Measurements from ENCODE around the gene LARP7.
"Not testable (repeated sequence)": the region's sequence is repeated elsewhere in the genome, so short reads cannot be mapped to it uniquely, and the experiment has no call there.

The LARP7 gene

DNA sequence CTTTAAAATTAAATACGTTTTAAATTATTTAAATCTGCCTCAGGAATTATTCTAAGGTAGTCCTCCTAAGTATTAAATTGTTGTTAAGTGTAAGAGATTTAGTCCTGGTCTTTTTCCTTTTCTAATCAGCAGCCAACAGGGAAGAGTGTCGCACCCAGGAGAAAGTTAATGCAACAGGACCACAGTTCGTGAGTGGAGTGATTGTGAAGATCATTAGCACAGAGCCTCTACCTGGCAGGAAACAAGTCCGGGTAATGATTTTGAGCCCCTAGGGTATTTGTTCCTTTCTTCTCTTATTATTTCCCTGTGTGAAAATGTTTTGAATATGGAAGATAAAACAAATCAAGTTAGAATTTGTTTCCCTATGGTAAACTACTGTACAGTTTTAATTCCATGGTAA lies 13.4 kb downstream of the LARP7 start:
- DNase-seq (ENCODE audit: low read depth in 2 of 2) = no peak

DNA sequence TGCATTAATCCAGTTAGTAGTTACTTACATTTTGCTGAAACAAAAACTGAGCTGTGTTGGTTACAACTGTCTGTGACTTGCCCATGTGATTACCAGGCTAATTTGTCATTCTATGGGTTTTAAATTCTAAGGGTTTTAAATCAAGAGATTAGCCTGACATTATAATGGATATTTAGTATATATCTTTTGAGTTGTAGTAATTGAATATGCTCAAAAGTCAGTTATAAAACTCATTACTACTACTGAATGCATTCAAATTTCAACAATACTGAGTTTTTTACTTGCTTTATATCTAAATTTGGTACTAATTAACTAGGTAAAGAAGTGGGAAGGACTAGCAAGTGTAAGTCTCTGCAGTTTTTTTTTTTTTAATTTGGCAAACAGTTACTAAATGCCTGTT lies 14.7 kb downstream of the LARP7 start:
- DNase-seq (ENCODE audit: low read depth in 2 of 2) = no peak

DNA sequence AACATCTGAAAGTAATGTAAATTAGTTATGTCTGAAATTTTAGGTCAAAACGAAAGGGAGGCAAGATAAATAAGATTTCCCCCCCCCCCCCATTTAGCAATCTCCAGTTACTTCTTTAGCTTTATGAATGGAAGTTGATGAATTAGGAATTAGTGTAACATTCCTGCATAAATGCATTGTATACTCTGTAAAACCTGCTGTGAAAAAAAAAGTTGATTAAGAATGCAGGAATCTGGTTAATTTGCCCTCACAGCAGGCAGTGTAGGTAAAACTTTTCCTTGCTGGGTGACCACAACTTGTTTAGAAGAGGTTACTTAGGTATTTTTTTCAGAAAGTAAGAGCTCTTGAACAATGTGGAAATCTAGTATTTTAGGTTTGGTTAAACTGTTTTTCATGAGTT lies 15.3 kb downstream of the LARP7 start:
- no peak for DNase-seq (ENCODE audit: low read depth in 2 of 2)

DNA sequence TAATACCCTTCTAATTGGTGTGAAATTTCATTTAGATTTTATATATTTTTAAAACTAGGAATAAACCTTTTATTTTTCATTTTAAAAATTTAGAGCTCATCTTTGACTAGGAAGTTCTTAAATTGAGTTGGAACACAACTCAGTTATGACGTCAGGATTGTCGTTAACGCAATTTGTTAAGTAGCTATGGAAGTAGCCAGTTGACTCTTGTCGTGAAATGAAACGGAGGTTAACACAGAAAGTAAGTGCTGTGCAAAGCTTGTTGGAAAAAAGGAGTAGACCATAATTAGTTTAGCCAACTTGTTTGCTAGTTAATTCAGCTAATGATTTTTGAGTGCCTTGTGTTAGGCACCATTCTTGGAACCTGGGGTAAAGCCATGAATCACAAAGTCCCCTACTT lies 18.3 kb downstream of the LARP7 start:
- no peak for DNase-seq (ENCODE audit: low read depth in 2 of 2)

DNA sequence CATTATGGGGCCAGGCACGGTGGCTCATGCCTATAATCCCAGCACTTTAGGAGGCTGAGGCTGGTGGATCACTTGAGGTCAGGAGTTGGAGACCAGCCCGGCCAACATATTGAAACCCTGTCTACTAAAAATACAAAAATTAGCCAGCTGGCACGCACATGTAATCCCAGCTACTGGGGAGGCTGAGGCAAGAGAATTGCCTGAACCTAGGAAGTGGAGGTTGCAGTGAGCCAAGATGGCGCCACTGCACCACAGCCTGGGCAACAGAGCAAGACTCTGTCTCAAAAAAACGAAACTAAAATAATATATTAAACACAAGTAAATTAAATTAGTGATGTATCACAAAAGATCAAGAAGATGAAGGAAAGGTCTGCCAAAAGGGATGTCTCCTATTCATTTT lies 19.2 kb downstream of the LARP7 start:
- not testable (repeated sequence) for DNase-seq (ENCODE audit: low read depth in 2 of 2)

DNA sequence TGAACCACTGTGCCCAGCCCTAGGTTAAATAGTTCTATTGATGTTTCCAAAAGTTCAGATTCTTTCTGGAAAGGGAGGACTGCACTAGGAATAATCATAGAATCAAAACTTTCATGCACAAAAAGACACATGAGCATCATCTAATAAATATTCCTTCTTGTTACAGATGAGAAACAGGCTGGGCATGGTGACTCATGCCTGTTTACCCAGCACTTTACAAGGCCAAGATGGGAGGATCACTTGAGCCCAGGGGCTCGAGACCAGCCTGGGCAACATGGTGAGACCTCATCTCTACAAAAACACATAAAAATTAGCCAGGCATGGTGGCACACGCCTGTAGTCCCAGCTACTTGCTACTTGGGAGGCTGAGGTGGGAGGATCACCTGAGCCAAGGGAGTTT lies 27.7 kb downstream of the LARP7 start:
- DNase-seq (ENCODE audit: low read depth in 2 of 2) = no peak

DNA sequence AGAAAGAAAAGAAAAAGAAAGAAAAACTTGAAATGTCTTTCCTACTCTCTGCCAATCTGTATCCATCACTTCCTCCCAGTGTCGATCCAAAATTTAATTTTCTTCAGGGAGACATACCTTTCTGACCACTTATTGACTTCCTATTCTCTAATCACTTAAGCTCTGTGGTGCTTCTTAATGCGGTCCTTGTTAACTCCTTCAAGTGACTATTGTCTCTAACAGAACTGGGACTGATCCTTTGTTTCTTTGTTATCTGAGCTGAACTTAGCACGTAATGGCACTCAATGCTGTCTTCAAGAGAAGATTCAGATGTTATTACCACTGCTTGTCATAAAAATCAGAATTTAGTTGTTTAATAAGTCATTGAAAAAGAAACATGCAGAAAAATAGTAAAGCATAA lies 31.2 kb downstream of the LARP7 start:
- DNase-seq (ENCODE audit: low read depth in 2 of 2) = no peak

DNA sequence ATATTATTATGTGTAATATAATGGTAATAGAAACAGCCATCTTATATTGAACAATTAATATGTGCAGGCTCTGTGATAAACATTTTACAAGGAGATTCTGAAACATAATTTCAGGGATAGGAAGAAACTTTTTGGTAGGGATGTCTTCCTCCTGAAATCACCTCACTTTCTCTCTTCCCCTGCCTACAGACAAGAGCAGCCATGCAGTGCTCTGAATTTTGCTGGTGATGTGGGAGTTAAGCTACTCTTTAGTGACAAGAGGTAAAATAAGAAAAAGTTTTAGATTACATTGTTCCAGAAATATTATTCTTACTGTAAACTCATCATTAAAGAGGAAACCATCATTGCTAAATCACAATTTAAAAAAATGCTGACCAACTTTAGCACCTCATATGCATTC lies 36.1 kb downstream of the LARP7 start:
- no peak for DNase-seq (ENCODE audit: low read depth in 2 of 2)

DNA sequence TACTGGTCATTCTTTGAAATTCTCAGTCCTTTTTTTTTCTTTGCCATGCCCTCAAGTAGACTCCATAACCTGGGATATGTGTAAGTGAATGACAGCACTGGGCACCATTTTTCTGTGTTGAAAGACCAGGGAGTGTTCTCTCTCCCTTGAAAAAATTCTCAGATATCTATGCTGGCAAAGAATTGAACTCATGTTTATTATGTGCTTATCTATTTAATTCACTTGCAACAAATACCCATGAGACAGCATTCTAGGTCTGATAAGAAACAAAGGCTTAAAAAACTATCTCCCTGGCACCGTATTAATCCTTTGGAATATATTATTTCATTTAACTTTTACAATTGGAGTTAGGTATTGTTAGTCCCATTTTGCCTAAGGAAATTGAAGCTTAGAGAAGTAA lies 36.7 kb downstream of the LARP7 start:
- no peak for DNase-seq (ENCODE audit: low read depth in 2 of 2)

DNA sequence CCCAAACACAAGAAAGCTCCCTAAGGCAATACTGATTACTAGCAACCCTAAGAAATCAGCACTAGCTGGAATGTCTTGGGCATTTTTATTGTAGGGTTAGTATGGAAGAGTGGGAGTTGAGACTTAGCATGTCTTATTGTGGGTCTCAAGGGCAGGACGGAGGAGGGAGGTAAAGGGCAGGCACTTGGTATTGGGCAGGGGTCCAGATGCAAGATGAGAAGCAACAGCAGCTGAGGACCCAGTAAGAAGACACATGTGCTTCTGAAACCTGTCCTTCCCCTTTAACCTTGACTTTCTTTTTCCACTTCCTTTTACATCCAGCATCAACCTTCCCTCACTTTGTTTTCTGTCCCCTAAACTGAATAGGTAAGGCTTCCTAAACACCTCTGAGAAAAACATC lies 37.4 kb downstream of the LARP7 start:
- DNase-seq (ENCODE audit: low read depth in 2 of 2) = no peak

DNA sequence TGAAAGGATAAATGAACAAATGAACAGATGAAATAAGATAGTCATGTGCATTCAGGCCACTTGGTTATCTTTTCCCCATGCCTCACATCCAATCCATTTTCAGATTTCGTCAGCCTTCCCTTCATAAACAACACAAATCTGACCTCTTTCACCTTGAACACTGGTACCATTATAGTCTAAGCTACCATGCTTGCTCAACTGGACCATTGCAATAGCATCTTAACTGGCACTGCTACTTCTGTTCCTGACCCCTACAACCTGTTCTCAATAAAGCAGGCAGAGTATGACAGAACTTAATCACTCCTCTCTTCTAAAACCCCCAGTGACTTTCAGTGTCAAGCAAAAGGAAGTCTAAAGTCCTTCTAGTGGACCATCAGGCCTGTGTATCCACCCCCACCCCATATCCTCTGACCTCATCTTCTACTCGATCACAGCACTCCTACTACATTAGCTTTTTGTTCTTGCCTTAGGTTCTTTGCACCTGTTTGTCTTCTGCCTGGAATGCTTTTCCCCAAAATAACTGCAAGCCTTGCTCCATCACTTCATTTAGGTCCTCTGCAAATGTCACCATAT lies 40.7 kb downstream of the LARP7 start:
- DNase-seq (ENCODE audit: low read depth in 2 of 2) = no peak

DNA sequence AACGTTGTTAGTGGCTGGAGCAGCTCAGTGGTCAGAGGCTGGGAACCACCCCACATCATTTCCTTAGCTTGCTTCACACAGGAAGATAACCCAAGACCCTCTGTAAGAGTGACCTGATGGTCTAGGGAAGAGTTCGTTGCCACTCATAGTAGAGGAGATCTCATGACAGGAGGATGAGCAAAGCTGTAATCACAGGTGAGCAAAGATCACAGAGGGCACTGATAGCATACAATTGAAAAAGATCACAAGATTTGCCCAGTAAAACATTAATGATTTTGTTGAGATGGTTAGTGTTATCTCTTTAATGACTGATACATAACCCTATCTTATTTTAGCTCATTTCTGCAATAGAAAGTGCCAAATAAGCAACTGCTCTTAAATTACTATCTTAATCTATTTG lies 44.1 kb downstream of the LARP7 start:
- no peak for DNase-seq (ENCODE audit: low read depth in 2 of 2)

DNA sequence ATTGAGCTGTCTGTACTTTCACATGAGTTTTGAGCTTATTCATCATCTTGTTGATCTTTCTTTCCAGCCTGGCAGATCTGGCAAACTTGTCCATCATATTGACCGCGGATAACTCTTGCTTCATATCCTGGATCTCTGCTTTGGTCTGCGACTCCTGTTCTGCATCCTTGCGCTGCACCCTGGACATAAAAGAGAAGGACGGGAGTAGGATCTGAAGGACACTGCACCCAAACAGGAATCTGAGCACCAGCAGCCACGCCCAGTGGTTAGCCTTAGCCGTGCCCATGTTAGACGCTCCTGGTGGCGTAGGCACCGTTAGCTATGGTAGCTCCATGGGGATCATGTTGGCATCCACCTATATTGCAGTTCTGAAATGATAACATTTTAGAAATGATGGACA lies 56.6 kb downstream of the LARP7 start:
- DNase-seq (ENCODE audit: low read depth in 2 of 2) = no peak

DNA sequence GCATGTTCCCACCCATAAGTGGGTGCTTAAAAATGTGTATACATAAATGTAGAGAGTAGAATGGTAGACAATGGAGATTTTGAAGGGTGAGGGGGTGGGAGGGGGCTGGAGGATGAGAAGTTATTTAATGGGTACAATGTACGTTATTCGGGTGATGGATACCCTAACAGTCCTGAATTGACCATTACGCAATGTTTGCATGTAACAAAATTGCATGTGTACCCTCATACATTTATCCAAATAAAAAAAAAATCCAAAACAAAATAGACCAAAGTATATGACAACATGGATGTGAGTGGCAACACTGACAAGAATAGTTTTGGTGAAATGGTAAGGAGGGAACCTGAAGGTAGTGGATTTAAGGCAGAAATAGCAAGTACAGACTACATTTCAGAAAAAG lies 63.7 kb downstream of the LARP7 start:
- no peak for DNase-seq (ENCODE audit: low read depth in 2 of 2)

DNA sequence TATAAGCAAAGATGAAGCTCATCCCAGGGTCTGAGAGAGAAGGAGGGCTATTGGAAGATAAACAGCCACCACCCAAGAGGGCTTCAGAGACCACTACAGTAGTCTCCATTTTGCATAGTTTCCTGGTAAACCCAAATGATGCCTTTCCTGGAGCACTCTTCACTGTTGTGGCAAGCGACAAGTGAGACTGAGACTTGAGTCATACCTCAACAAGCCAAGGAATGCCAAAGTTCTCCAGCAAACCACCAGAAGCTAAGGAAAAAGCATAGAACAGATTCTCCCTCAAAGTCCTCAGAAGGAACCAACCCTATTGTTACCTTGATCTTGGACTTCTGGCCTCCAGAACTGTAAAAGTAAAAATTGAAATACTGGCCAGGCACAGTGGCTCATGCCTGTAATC lies 65.9 kb downstream of the LARP7 start:
- no peak for DNase-seq (ENCODE audit: low read depth in 2 of 2)

DNA sequence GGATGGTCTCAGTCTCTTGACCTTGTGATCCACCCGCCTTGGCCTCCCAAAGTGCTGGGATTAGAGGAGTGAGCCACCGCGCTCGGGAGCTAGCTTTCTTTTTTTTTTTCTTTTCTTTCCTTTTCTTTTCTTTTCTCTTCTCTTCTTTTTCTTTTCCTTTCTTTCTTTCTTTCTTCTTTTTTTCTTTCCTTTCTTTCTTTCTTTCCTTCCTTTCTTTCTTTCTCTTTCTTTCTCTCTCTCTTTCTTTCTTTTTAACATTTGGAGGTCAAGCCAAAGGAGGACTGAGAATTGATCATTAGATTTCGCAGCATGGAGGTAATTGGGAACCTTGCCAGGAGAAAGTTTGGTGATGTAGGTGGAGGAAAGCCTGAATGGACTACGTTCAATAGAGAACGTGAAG lies 67.4 kb downstream of the LARP7 start:
- DNase-seq (ENCODE audit: low read depth in 2 of 2) = no peak

DNA sequence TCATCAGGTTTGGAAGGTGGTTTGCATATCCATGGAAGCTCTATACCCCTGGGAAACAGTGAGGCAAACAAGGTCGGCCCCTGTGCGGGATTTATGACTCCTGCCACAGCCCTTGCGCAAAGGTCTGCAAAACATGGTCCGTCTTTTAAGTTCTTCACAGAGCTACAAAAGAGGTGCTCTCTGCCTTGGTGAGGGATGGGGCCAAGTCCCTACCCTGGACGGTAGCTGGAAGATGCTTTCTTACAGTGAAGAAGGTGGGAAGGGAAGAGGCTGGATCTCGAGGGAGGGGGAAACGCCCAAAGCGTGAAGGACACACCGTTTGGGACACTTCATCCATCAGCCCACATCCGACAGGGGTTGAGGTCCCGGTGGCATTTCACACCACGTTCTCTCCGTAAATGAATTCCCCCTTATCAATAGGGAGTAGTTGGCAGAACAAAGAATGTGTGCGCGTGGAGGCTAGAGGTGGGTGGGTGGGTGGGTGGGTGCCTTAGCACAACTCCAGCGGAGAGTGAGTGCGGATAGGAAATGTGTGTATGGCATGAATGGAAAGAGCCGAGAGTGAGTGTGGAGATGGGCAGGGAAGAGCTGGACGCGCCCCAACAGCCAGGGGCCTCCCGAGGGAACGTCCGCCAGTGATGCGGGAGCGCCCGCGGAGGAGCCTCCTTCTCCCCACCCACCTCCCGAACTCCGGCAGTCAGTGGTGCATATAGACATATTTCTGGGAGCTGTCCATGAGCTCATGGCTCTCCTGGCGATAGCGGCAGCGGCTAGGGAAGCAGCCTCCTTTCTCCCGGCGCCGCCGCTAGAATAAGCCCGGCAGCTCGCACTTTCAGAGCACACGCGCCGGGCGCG lies 68.3 kb downstream of the LARP7 start:
- DNase-seq (ENCODE audit: low read depth in 2 of 2) = no peak

DNA sequence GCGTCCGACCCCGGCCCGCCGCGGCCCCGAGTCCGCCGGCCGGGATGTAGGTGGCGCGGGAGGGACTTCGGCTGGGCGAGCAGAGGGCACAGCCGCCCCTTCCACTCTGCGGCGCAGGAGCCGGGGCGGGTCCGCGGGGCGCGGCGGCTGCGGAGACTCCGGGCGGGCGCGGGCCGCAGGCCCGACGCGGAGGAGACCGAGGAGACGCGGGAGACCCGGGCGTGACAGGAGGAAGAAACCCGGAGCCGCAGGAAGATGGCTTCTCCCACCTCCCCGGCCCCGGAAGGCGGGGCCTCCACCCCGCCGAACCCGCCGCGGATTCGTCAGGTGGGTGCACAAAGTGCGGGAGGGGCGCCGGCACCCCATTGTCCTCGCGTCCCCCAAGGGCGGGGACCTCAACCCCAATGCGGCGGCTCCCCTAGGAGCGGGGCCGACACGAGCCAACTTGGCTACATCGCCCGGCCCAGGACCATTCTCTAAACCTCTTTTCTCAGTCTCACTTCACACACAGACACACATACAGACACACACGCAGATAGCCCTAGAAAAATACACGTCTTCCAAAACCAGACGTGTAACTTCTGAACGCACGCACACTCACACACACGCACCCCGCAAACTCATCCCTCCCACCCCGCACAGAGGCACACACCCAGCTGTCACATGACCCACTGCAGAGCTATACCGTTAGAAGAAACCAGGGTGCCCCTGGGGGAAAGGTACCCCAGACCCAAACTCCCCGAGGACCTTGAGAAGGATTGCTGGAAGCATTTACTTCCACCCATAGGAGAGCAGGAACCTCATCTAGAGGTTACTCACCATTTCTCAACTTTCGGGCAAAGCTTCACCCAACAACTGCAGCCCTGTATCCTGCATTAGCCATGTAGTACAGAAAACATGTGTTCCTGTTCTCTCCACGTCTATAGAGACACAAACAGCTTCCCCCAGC lies 69.2 kb downstream of the LARP7 start:
- DNase-seq (ENCODE audit: low read depth in 2 of 2) = not testable (repeated sequence)

DNA sequence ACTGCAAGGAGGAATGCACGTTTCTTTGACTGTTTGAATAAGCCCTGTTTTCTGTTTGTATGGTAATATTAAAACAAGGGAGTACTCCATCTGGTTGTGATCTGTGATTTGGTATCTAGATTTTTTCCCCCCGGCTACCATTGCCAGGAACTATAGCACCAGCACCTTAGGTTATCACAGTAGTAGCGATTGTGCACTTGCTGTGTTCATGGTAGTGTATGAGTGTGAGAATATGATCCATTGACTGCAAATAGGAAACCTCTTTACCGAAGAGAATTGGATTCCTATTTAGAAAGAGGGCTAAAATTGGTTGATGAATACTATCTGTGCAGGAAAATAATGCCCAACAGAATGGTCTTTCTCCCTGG lies 69.9 kb downstream of the LARP7 start:
- no peak for DNase-seq (ENCODE audit: low read depth in 2 of 2)

Data from stimulated activated CD8-positive, alpha-beta memory T cell treated with anti-CD3 and anti-CD28 coated beads, Interleukin-15, amount 100 ng/mL, for 48 hours (primary cell).